GM19351 (cell line): Measurements from ENCODE around the gene B4GALT2.

Experiments
- ATAC-seq: cut with Tn5 transposase; IDR thresholded peaks from one replicate; pipeline ENCODE4 v1.9.1; 2021; ENCODE audit warnings: mild to moderate bottlenecking, moderate library complexity; ENCODE audit not compliant: unreplicated experiment

Gene B4GALT2

GRCh38 chr1:43946236-43947060 is 32.6 kb upstream of the B4GALT2 start, which contains the start of gene IPO13:
IPO13 (plus strand) TSS chr1:43946950; CDS start chr1:43947601, 651 bp downstream.
- ATAC-seq, result peak; percentile 89

- no peak for ATAC-seq
Measured at GRCh38 chr1:43947061-43947873, 31.7 kb upstream of the B4GALT2 start.

GRCh38 chr1:43947874-43948437 is 31.1 kb upstream of the B4GALT2 start:
- no peak for ATAC-seq

GRCh38 chr1:43949678-43950077 is 29.3 kb upstream of the B4GALT2 start:
- ATAC-seq, result no peak

- ATAC-seq, result no peak
Measured at GRCh38 chr1:43951021-43951985, 27.7 kb upstream of the B4GALT2 start.

GRCh38 chr1:43952731-43953346 is 26.2 kb upstream of the B4GALT2 start:
- no peak for ATAC-seq

GRCh38 chr1:43953361-43953760 is 25.6 kb upstream of the B4GALT2 start:
- no peak for ATAC-seq

GRCh38 chr1:43954036-43954435 is 25.0 kb upstream of the B4GALT2 start:
- ATAC-seq, result no peak

GRCh38 chr1:43956234-43956633 is 22.8 kb upstream of the B4GALT2 start:
- ATAC-seq, result no peak

GRCh38 chr1:43957407-43958040 is 21.5 kb upstream of the B4GALT2 start:
- ATAC-seq, result no peak

- ATAC-seq, result no peak
Measured at GRCh38 chr1:43958351-43959255, 20.4 kb upstream of the B4GALT2 start.

- ATAC-seq, result no peak
Measured at GRCh38 chr1:43960798-43961197, 18.2 kb upstream of the B4GALT2 start.

- no peak for ATAC-seq
Measured at GRCh38 chr1:43961692-43962091, 17.3 kb upstream of the B4GALT2 start.

- no peak for ATAC-seq
Measured at GRCh38 chr1:43962324-43962723, 16.7 kb upstream of the B4GALT2 start.

GRCh38 chr1:43963006-43963405 is 16.0 kb upstream of the B4GALT2 start:
- no peak for ATAC-seq

GRCh38 chr1:43963890-43964289 is 15.1 kb upstream of the B4GALT2 start:
- ATAC-seq, result no peak

GRCh38 chr1:43965316-43965715 is 13.7 kb upstream of the B4GALT2 start:
- ATAC-seq, result no peak

GRCh38 chr1:43968348-43968948 is 10.6 kb upstream of the B4GALT2 start:
- no peak for ATAC-seq
